HFF-Myc (cell line): Measurements from ENCODE around the gene E2F1.

Experiments used
- DNase-seq: peaks from one replicate; pipeline ENCODE4 v3.0.0-alpha.2; 2011; ENCODE audit warnings: low read depth; ENCODE audit errors: extremely low read depth
- H3K4me3 ChIP-seq: replicated peaks from 2 replicates; pipeline ENCODE4 v1.5.1; 2011; ENCODE audit warnings: low read depth, mild to moderate bottlenecking, control low read depth, low read length
- TF ChIP-seq, protein P1 (sequence below): IDR thresholded peaks from 2 replicates; pipeline ENCODE4 v1.5.1; 2012; ENCODE audit warnings: mild to moderate bottlenecking, low read depth, low read length, control low read depth; ENCODE audit errors: missing control alignments

Gene E2F1

DNA sequence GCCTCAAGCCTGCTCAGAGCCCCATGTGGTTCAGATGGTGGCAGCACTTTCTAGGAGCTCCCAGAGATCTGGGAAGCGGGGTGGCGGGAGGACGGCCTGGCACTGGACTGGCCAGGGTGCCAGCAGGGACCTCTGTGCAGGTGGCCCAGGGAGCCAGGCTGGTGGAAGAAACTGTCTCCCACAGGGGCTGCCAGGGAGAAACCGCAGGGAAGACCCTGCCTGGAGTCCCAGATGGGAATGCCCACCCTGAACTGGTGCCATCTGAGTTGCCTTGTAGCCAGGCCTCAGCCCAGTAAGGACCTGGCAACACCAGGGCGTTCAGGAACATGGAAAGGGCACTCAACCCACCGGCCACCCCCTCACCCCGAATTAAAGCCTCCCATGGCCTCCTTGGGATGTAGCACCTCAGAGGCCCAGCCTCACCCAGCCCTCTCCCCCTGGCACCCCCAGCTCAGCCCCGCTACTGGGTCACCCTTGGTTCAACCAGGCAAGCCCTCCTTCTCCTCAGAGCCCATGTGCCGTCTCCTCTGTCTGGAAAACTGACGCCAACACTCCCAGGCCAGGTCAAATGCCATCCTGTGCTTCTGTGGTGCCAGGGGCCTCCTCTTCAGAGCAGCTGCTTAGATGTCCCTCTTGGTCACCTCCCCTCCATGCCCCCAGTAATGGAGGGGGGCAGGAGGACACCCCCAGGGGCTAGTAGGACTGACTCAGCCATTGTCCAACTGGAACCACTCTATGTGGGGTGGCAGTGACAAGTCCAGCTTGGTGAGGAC lies 30.0 kb downstream of the E2F1 start:
- TF ChIP-seq, protein P1, sequence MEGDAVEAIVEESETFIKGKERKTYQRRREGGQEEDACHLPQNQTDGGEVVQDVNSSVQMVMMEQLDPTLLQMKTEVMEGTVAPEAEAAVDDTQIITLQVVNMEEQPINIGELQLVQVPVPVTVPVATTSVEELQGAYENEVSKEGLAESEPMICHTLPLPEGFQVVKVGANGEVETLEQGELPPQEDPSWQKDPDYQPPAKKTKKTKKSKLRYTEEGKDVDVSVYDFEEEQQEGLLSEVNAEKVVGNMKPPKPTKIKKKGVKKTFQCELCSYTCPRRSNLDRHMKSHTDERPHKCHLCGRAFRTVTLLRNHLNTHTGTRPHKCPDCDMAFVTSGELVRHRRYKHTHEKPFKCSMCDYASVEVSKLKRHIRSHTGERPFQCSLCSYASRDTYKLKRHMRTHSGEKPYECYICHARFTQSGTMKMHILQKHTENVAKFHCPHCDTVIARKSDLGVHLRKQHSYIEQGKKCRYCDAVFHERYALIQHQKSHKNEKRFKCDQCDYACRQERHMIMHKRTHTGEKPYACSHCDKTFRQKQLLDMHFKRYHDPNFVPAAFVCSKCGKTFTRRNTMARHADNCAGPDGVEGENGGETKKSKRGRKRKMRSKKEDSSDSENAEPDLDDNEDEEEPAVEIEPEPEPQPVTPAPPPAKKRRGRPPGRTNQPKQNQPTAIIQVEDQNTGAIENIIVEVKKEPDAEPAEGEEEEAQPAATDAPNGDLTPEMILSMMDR = no peak
- H3K4me3 ChIP-seq = no peak overlapping the region
- no peak for DNase-seq

DNA sequence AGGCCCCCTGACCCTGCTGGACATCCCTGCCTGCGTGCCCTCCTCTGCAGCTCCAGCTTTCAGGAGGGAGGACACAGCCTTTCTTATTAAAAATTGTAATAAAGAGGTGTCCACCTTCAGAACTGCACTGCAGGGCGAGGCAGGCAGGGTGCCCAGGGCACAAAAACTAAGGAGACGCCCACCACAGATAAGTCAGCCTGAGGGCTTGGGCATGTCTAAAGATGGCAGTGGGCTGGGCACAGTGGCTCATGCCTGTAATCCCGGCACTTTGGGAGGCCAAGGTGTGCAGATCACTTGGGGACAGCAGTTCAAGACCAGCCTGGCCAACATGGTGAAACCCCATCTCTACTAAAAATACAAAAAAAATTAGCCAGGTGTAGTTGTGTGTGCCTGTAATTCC lies 31.0 kb downstream of the E2F1 start:
- TF ChIP-seq, protein P1 = no peak
- no peak overlapping the region for H3K4me3 ChIP-seq
- DNase-seq = no peak

DNA sequence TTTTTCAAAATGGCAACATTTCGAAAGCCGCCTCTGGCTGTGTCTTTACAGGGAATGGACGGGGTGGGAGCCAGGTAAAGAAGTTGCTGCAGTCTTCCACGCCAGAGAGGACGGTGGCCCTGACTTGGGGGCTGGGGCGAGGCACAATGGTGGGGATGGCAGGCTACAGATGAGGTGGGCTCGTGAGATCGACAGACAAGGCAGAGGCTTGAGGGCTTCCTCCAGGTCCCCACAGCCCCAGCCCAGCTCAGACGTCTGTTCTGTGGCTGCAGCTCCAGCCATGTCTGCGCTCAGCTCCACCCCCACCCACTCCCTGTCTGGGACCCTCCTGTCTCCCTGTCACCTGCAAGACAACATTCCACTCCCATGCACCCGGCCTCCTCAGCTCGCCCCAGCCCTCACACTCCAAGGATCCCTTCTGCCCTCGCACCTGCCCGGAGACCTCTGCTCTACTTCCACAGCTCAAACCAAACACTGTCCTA lies 31.5 kb downstream of the E2F1 start:
- no peak overlapping the region for H3K4me3 ChIP-seq
- TF ChIP-seq, protein P1 = no peak
- DNase-seq = no peak

DNA sequence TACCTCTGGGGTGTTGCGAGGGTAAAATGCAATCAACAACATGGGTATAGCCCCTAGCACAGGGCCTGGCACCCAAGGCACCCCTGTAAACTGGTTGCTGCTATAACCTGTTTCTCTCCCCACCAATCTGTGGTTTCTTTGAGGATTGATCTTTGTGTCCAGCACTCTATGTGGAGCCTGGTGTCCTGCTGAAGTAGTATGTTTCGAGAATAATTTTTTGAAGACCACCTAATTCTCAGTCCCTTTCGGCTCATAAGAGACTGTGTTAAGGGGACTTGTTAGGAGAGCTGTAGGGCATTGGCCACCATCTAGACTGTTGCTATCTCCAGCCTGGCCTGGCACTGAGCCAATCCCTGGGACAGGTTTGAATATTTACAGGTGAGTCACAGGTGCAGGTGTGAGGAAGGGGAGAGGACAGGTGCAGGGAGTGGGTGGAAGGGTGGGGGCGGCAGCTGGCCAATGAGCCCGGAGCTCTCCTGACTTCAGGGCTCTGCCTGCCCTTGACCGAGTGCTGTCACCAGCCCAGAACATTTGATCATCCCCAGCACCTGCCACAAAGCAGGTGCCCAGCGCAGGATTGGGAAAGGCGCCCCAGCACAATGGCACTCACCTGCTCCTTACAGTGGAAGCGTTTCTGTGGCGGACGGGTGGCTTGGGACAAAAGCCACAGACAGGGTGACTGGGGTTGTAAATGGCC lies 32.1 kb downstream of the E2F1 start:
- TF ChIP-seq, protein P1 = no peak
- no peak for DNase-seq
- H3K4me3 ChIP-seq = no peak overlapping the region

DNA sequence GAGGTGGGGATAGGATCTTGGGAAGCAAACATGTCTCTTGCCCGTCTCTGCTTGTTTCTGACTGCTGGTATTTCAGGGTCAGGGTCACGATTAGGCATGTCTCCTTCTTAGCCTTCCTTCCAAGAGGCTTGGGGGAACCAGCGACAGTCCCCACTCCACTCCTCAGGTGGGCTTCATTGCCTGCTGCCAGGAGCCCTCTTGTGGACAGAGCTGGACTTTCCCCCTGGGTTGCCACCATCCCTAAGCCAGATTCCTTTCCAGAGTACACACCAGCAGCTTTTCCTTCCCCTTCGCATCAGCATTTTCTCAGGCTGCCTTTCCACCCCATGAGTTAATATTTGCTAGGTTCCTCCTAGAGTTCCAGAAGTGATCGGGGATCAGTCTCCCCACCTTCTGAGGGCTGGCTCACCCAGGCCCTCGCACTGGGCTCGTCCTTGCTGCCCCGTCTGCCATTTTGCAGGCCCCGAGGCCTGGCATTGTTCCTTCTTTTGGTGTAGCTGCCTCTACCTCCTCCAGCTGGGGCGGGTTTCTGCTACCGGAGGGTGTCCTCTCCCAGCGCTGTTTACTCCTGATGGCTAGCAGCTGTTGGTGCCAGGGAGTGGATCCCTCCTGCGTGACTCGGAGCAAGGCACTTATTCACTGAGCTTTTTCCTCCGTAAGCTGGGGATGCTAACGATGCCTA lies 32.8 kb downstream of the E2F1 start:
- H3K4me3 ChIP-seq = no peak overlapping the region
- DNase-seq = no peak
- TF ChIP-seq, protein P1 = peak; percentile 92

DNA sequence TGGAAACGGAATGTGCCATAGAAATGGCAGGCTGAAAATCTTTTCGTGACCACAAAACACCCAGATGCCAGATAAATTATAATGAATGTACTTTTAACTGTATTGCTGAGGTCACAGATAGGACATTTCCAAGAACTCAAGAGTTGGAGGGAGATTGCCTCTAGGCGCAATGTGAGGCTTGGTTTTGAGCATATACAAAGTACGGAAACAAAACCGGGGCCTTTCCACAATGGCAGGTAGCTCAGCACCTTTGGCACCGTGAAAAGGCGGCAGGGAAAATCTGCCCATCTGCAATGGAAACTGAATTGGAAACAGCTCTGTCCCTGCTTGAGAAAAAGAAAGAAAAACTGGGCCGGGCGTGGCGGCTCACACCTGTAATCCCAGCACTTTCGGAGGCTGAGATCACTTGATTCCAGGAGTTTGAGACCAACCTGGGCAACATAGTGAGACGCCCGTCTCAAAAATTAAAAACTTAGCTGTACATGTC lies 34.6 kb downstream of the E2F1 start:
- TF ChIP-seq, protein P1 = no peak
- no peak for DNase-seq
- no peak overlapping the region for H3K4me3 ChIP-seq
